ENCODE measurements around the gene BMI1. TPM values are rescaled to one million over a fixed set of nuclear protein-coding genes. Genes with fewer than 3 reads are reported as not detected.
A peak's percentile ranks its signal among the peaks of the same experiment; 100 is the strongest.

BMI1 gene
- total RNA-seq, 1 donor = 67.4 TPM

DNA sequence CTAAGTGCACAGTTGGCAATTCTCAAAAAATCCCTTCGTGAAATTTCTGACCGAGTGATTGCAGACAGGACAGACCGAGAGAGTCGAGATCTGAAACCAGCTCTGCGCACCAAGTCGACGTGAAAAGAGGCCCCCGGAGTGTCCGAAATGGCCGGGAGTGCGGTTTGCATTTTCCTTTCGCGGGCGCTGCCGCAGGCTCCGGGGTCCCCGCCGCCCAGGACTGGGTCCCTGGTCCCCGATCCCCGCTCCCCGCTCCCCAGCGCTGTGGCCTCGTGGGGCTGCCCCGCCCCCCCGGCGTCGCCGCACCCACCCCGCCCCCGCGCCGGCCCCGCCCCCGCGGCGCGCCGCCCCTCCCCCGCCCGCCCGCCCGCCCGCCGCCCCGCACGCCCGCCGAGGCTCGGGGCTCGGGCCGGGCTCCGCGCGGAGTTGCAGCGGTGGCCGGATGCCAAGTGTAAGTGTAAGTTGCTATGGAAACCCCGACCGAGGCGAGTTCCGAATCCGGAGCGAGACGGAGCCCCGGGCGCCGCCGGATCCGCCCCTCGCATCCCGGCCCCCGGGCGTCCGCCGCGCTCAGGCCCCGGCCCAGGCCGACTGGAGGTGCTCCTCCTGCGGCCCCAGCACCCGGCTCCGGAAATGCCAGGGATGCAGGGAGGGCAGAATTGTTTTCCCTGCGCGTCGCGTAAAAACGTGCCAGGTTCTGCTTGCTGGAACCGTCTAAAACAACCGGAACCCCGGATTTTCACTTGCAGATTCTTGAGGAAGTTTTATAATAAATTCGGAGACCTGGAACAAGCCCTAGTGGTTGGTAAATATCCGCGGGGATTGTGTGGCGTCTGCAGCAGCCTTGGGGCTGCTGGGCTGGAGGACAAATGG is 4.6 kb downstream of the BMI1 start:
- Histone ChIP-seq H3K4me3 (ENCODE audit: low read length) (peak overlapping the region; percentile 47), H3K27me3 (ENCODE audit: insufficient read depth, low read length) (peaks cover 38% of the 10 kb centered on the region), H3K4me1 (ENCODE audit: insufficient read depth, low read length) (peaks cover 31% of the 10 kb centered on the region), H3K9me3 (ENCODE audit: low read depth, low read length) (no peaks in the 10 kb centered on the region)

- Histone ChIP-seq H3K4me3 (ENCODE audit: low read length) (peak overlapping the region; percentile 43), H3K9me3 (ENCODE audit: low read depth, low read length) (no peaks in the 10 kb centered on the region), H3K27me3 (ENCODE audit: insufficient read depth, low read length) (peaks cover 38% of the 10 kb centered on the region), H3K4me1 (ENCODE audit: insufficient read depth, low read length) (peaks cover 31% of the 10 kb centered on the region)
These were observed 5.3 kb downstream of the BMI1 start for GRCh38 chr10:22326145-22326702.

DNA sequence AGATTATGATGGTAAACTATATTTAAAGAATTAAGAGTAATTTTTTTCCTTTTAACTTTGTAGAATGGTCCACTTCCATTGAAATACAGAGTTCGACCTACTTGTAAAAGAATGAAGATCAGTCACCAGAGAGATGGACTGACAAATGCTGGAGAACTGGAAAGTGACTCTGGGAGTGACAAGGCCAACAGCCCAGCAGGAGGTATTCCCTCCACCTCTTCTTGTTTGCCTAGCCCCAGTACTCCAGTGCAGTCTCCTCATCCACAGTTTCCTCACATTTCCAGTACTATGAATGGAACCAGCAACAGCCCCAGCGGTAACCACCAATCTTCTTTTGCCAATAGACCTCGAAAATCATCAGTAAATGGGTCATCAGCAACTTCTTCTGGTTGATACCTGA is 8.3 kb downstream of the BMI1 start:
- Histone ChIP-seq H3K27me3 (ENCODE audit: insufficient read depth, low read length) (peaks cover 26% of the 10 kb centered on the region), H3K4me3 (ENCODE audit: low read length) (no peak overlapping the region), H3K4me1 (ENCODE audit: insufficient read depth, low read length) (peaks cover 34% of the 10 kb centered on the region), H3K9me3 (ENCODE audit: low read depth, low read length) (no peaks in the 10 kb centered on the region)

DNA sequence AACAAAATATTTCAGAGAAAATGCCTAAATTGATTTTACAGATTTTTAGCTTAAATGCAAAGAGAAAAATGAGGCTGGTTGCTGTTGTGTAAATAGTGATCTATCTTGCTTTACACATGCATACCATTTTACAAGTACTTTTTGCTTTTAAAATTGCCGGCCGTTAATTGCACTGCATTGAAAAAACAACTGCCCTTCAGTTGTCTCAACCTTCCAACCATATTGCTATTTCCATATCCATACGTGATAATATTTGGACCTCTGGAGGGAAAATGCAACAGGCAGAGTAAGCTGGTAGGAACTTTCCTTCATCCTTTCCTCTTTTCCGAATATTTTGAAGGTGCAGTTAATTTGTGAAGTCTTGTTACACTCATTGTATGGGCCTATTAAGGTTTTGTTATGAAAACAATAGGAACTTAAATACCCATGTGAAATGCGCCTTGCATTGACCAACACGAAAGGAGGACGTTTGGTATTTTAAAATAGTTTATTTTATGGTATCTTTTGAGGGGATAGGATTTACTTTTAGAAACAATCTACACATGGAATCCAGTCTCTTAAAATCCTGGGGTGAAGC is 11.3 kb downstream of the BMI1 start:
- Histone ChIP-seq H3K4me3 (ENCODE audit: low read length) (no peak overlapping the region), H3K9me3 (ENCODE audit: low read depth, low read length) (no peaks in the 10 kb centered on the region), H3K4me1 (ENCODE audit: insufficient read depth, low read length) (peaks cover 45% of the 10 kb centered on the region), H3K27me3 (ENCODE audit: insufficient read depth, low read length) (peaks cover 40% of the 10 kb centered on the region)

- H3K4me1 ChIP-seq (ENCODE audit: insufficient read depth, low read length) = peaks cover 46% of the 10 kb centered on the region
- peaks cover 52% of the 10 kb centered on the region for H3K27me3 ChIP-seq (ENCODE audit: insufficient read depth, low read length)
- peak overlapping the region; percentile 27 for H3K4me3 ChIP-seq (ENCODE audit: low read length)
- no peaks in the 10 kb centered on the region for H3K9me3 ChIP-seq (ENCODE audit: low read depth, low read length)
These were observed 12.5 kb downstream of the BMI1 start for GRCh38 chr10:22333167-22333974.

DNA sequence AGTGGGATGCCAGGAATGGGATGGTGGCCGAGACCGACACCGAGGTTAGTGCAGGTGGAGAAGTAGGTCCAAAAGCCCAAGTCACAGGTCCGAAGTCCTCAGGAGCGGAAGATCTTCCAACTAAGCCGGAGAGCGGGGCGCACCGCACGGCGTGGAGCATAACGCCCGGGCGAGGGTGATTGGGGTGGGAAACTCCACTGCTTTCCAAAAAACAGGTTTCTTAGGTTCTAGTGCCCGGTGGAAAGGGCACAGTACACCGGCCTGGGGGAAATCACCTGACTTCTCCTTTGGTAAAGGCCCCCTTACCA is 13.0 kb downstream of the BMI1 start:
- H3K4me3 ChIP-seq (ENCODE audit: low read length) = no peak overlapping the region
- H3K4me1 ChIP-seq (ENCODE audit: insufficient read depth, low read length) = peaks cover 46% of the 10 kb centered on the region
- peaks cover 57% of the 10 kb centered on the region for H3K27me3 ChIP-seq (ENCODE audit: insufficient read depth, low read length)
- H3K9me3 ChIP-seq (ENCODE audit: low read depth, low read length) = no peaks in the 10 kb centered on the region

DNA sequence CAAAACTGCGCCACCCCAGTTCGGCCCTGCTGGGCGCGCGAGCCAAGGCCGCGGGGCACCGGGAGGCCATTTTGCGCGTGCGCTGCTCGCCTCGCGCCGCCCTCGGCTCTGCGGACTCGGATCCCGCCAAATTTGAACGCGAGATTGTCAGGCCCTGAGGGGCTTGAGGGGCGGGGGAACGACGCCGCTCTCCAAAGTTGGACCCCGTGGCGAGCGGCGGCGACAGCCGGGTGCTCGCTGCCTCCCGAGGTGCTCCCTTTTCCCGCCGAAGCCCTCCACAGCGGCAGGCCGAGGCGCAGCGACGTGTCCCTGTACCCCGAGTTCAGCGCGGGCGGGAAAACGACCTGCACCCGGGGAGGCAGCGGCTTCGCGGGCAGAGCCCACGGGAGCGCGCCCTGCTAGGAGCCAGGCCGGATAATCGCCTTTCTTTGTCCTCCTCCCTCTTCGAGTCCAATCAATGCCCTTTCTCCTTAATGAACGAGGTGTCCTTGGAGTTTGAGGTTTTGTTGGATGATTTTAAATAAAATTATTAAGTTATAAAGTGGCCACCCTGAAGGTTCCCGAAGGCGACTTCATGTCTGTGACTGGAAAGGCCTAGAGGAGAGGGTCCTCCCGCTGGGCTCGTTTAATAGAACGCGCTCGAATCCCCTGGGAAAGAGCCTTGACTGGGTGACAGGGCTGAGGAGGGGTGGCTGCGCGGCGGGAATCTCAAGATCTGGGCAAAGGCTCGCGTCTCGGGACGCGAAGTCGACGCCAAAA is 13.7 kb downstream of the BMI1 start:
- H3K9me3 ChIP-seq (ENCODE audit: low read depth, low read length) = no peaks in the 10 kb centered on the region
- H3K4me1 ChIP-seq (ENCODE audit: insufficient read depth, low read length) = peaks cover 46% of the 10 kb centered on the region
- H3K27me3 ChIP-seq (ENCODE audit: insufficient read depth, low read length) = peaks cover 64% of the 10 kb centered on the region
- H3K4me3 ChIP-seq (ENCODE audit: low read length) = peak overlapping the region; percentile 32

DNA sequence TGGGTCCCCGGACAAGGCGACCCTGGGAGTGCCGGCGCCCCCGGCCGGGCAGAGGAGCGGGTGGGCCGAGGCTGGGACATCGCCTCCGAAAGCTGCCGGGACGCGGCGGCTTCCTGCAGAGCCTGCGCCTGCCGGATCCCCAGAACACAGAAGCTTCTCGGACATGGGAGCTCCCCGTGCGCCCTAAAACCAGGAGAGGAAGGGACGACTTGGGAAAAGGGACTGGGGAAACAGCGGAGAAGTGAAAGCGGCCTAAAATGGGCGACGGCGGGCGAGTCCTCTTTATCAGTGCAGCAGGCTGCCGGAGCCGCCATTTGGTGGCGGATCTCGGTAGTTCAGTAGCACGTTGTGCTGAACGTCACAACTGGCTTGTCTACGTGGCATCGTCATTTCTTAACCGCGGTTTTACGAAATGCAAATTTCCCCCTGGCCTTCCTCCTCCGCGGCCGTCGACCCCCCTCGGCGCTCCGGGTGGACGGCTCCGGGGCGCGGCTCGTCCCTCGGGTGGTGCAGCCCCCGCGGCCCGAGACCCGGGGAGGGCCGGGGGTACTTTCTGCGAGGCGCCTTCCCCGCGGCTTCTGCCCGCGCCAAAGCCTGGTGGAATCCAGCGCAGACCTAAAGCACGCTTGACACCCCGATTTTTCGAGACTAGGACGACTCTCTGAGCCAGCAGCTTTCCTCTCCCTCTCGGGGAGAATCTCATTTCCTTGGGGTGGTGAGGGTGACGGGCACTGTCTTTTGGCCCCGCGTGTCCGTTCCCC is 14.5 kb downstream of the BMI1 start:
- Histone ChIP-seq H3K27me3 (ENCODE audit: insufficient read depth, low read length) (peaks cover 69% of the 10 kb centered on the region), H3K9me3 (ENCODE audit: low read depth, low read length) (no peaks in the 10 kb centered on the region), H3K4me1 (ENCODE audit: insufficient read depth, low read length) (peaks cover 52% of the 10 kb centered on the region), H3K4me3 (ENCODE audit: low read length) (peak overlapping the region; percentile 32)

DNA sequence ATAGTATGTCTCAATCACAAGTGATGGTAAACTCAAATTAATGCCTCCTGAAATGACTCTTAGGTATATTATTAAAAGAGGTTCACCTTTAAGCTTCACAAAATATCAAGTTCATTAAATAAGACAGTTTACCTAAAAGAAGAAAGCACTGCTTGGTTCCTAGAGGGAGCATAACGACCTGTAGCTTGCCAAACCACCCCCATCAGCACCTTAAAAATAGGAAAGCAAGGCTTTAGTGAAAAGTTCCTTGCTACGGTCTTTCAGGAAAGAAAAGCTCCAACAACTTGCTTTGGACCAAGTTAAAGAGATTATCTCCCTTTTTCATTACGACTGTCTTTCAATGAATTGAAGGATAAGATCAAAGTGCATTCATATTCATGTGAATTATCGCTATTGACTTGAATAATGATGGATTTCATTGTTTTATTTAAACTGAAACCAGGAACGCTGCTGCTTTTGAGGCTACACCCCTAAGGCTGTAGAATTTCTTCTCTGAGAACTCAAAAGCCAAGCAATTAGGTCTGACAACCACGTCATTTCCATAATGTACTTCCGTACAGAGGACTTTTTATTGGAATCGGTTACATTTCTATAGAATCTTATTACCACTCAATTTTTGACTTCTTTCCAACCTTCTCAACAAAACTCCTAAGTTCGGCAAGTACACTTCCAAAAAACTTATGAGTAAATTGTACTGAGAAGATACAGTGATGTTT is 17.4 kb downstream of the BMI1 start:
- no peak overlapping the region for H3K4me3 ChIP-seq (ENCODE audit: low read length)
- H3K4me1 ChIP-seq (ENCODE audit: insufficient read depth, low read length) = peaks cover 53% of the 10 kb centered on the region
- peaks cover 90% of the 10 kb centered on the region for H3K27me3 ChIP-seq (ENCODE audit: insufficient read depth, low read length)
- no peaks in the 10 kb centered on the region for H3K9me3 ChIP-seq (ENCODE audit: low read depth, low read length)

DNA sequence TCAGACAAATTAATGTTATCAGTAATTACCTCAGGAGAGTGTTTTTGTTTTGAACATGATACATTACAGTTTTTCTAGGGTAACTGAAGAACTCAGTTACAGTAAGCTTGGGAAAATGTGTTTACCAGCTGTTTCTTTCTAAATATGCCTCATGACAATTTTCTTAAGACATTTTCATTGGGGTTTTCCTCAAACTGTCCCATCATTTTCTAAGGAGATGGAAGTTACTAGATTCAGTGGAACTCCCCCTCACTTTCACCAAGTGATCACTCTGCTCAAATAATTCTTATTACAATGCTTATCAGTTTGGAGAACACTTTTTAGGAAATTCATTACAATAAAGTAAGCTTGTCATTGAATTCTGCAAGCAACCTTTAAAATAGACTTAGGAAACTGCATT is 18.0 kb downstream of the BMI1 start:
- Histone ChIP-seq H3K4me1 (ENCODE audit: insufficient read depth, low read length) (peaks cover 48% of the 10 kb centered on the region), H3K9me3 (ENCODE audit: low read depth, low read length) (no peaks in the 10 kb centered on the region)

DNA sequence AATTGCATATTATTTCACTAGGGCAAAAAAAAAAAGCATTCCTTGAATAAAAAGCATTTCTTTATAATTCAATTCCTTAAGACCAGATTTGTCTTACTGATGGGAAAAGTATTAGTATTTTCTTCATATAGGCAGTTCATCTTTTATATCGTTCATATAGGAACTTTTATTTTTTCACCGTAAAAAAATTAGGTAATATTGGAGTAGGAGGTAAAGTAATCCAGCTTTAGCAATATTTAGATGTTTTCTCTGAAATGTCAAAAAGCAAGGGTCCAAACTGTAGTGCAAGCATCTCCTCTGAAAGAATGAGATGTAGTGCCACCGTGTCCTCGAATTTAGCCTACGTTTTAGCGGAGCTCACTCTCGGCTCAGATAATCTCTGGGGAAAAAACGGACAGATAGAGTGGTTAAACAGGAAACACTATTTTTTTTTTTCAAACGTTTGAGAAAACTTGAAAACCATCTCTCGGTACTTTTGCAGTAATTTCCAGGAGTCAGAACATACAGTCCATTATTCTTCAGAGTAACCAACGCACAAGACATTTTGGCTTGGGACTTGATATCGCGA is 18.9 kb downstream of the BMI1 start:
- Histone ChIP-seq H3K27me3 (ENCODE audit: insufficient read depth, low read length) (peaks cover 92% of the 10 kb centered on the region), H3K4me3 (ENCODE audit: low read length) (peak overlapping the region; percentile 58), H3K4me1 (ENCODE audit: insufficient read depth, low read length) (peaks cover 39% of the 10 kb centered on the region), H3K9me3 (ENCODE audit: low read depth, low read length) (no peaks in the 10 kb centered on the region)

More for the DNA sequence above, 18.0 kb downstream of the BMI1 start:
- no peak overlapping the region for H3K4me3 ChIP-seq (ENCODE audit: low read length)
- peaks cover 92% of the 10 kb centered on the region for H3K27me3 ChIP-seq (ENCODE audit: insufficient read depth, low read length)

DNA sequence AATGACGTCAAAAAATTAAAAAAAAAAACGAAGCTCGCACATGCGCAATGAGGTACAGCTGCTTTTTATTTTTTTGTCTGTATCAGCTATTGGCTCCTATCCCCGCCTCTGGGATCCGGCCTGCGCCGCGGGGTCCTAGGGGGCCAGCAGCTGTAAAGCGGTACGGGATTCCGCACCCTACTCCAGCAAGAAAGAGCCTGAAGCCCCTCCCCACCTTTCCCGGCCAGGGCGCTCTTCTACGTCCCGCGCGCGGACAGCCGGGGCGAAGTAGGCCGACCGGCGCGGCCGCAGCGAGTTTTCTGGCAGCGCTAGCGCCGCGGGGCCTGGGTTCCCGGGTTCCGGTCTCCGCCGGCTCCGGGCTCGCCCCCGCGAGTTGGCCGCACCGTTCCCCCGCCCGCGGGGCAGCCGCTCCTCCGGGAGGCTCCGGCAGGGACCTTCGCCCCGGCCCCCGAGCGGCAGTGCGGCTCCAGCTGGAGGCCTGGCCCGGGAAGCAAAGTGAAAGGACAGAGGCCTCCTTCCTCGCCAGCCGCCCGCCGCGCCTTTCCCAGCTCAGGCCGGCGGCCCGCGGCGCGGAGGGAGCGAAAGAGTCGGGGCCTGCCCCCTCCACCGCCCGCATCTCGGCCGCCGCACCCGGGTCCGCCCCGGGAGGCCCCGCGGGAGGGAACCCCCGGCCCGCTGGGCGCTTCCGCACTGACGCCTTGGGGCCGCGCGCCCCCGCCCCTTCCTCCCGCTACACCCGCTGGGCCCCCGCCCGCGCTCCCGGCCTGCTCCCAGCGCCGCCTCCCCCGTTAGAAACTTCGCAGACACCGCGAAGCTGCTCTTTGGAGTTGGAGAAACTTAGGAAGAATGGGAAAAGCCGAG is 19.7 kb downstream of the BMI1 start:
- H3K27me3 ChIP-seq (ENCODE audit: insufficient read depth, low read length) = peaks cover 92% of the 10 kb centered on the region
- peak overlapping the region; percentile 58 for H3K4me3 ChIP-seq (ENCODE audit: low read length)
- H3K4me1 ChIP-seq (ENCODE audit: insufficient read depth, low read length) = peaks cover 39% of the 10 kb centered on the region
- H3K9me3 ChIP-seq (ENCODE audit: low read depth, low read length) = no peaks in the 10 kb centered on the region
